ENCODE measurements around the gene PADI1.

GRCh38 chr1:17278996-17279830 is 74.3 kb downstream of the PADI1 start:
- TF ChIP-seq CTCF (IDR thresholded peaks at IDR 0.05) (no peak), POLR2A (IDR thresholded peaks at IDR 0.05) (no peak), POLR2AphosphoS5 (IDR thresholded peaks at IDR 0.05) (no peak), EP300 (IDR thresholded peaks at IDR 0.05) (no peak)
